ENCODE measurements around the gene RABL2A.
"Not testable (repeated sequence)": the region's sequence is repeated elsewhere in the genome, so short reads cannot be mapped to it uniquely, and the experiment has no call there.

Gene RABL2A

GRCh38 chr2:113626616-113627330 is at the start of gene RABL2A:
Gene RABL2A, plus strand, starts transcription at chr2:113627266. Its CDS starts 1,341 bp downstream, at chr2:113628607.
- peak; percentile 62 to 81 for DNase-seq (ENCODE audit: low read depth in 2 of 2, low spot score in 1 of 2)

- DNase-seq (ENCODE audit: low read depth in 2 of 2, low spot score in 1 of 2) = not testable (repeated sequence)
Observed at GRCh38 chr2:113578508-113578907, 48.6 kb upstream of the RABL2A start.

GRCh38 chr2:113582473-113582872 is 44.6 kb upstream of the RABL2A start:
- not testable (repeated sequence) for DNase-seq (ENCODE audit: low read depth in 2 of 2, low spot score in 1 of 2)

GRCh38 chr2:113583521-113584225 is 43.4 kb upstream of the RABL2A start:
- DNase-seq (ENCODE audit: low read depth in 2 of 2, low spot score in 1 of 2) = peak; percentile 48 to 57

GRCh38 chr2:113584311-113585092 is 42.6 kb upstream of the RABL2A start:
- DNase-seq (ENCODE audit: low read depth in 2 of 2, low spot score in 1 of 2) = not testable (repeated sequence)

GRCh38 chr2:113587201-113587600 is 39.9 kb upstream of the RABL2A start:
- peak in 1 of 2 donors; percentile 39 for DNase-seq (ENCODE audit: low read depth in 2 of 2, low spot score in 1 of 2)

- DNase-seq (ENCODE audit: low read depth in 2 of 2, low spot score in 1 of 2) = not testable (repeated sequence)
Observed at GRCh38 chr2:113589591-113589990, 37.5 kb upstream of the RABL2A start.

GRCh38 chr2:113591926-113592325 is 35.1 kb upstream of the RABL2A start:
- DNase-seq (ENCODE audit: low read depth in 2 of 2, low spot score in 1 of 2) = not testable (repeated sequence)

GRCh38 chr2:113593280-113593679 is 33.8 kb upstream of the RABL2A start:
- DNase-seq (ENCODE audit: low read depth in 2 of 2, low spot score in 1 of 2) = not testable (repeated sequence)

GRCh38 chr2:113595725-113596124 is 31.3 kb upstream of the RABL2A start:
- not testable (repeated sequence) for DNase-seq (ENCODE audit: low read depth in 2 of 2, low spot score in 1 of 2)

- DNase-seq (ENCODE audit: low read depth in 2 of 2, low spot score in 1 of 2) = not testable (repeated sequence)
Observed at GRCh38 chr2:113597164-113597563, 29.9 kb upstream of the RABL2A start.

- not testable (repeated sequence) for DNase-seq (ENCODE audit: low read depth in 2 of 2, low spot score in 1 of 2)
Observed at GRCh38 chr2:113597572-113597971, 29.5 kb upstream of the RABL2A start.

- DNase-seq (ENCODE audit: low read depth in 2 of 2, low spot score in 1 of 2) = not testable (repeated sequence)
Observed at GRCh38 chr2:113598180-113598579, 28.9 kb upstream of the RABL2A start.

GRCh38 chr2:113598738-113599137 is 28.3 kb upstream of the RABL2A start:
- DNase-seq (ENCODE audit: low read depth in 2 of 2, low spot score in 1 of 2) = not testable (repeated sequence)

- not testable (repeated sequence) for DNase-seq (ENCODE audit: low read depth in 2 of 2, low spot score in 1 of 2)
Observed at GRCh38 chr2:113599208-113599607, 27.9 kb upstream of the RABL2A start.

GRCh38 chr2:113602040-113602769 is 24.9 kb upstream of the RABL2A start:
- DNase-seq (ENCODE audit: low read depth in 2 of 2, low spot score in 1 of 2) = not testable (repeated sequence)

- no peak for DNase-seq (ENCODE audit: low read depth in 2 of 2, low spot score in 1 of 2)
Observed at GRCh38 chr2:113602869-113603466, 24.1 kb upstream of the RABL2A start.

GRCh38 chr2:113603467-113604084 is 23.5 kb upstream of the RABL2A start:
- peak; percentile 55 to 83 for DNase-seq (ENCODE audit: low read depth in 2 of 2, low spot score in 1 of 2)

GRCh38 chr2:113604085-113604477 is 23.0 kb upstream of the RABL2A start:
- DNase-seq (ENCODE audit: low read depth in 2 of 2, low spot score in 1 of 2) = peak; percentile 65 to 85

GRCh38 chr2:113604661-113605060 is 22.4 kb upstream of the RABL2A start:
- DNase-seq (ENCODE audit: low read depth in 2 of 2, low spot score in 1 of 2) = not testable (repeated sequence)

All from stimulated activated CD8-positive, alpha-beta memory T cell treated with anti-CD3 and anti-CD28 coated beads, Interleukin-4, amount 100 ng/mL, for 1 hour (primary cell).